OCI-LY3 (cell line): ENCODE data around the gene CPLX3.

Experiments used
- H2AFZ ChIP-seq: fragments of 200-600, 300-600 bp; shearing (Covaris generic); 2 replicates; pipeline ENCODE4 v1.6.0; 2014; ENCODE audit warnings: antibody characterized with exemption, low read depth, low read length
- H3K27ac ChIP-seq: fragments of 200-600, 300-600 bp; sonication (generic); 2 replicates; pipeline ENCODE4 v1.5.1; 2014; ENCODE audit warnings: mild to moderate bottlenecking, low read length, moderate library complexity, mixed read lengths
- H3K27me3 ChIP-seq: fragments of 200-600, 300-600 bp; sonication (generic); 2 replicates; pipeline ENCODE4 v1.6.1; 2014; ENCODE audit warnings: low read depth, low read length, mixed read lengths
- H3K36me3 ChIP-seq: fragments of 200-600, 300-600 bp; sonication (generic); replicated peaks from 2 replicates; pipeline ENCODE3; 2014; ENCODE audit warnings: low read depth, low read length, mixed read lengths
- H3K4me1 ChIP-seq: fragments of 300-600, 200-600 bp; sonication (generic); 2 replicates; pipeline ENCODE4 v1.6.1; 2014; ENCODE audit warnings: low read length, mixed read lengths
- H3K4me2 ChIP-seq: fragments of 200-600, 300-600 bp; sonication (generic); 2 replicates; pipeline ENCODE4 v1.6.1; 2014; ENCODE audit warnings: low read length, mixed read lengths
- H3K4me3 ChIP-seq: fragments of 300-600, 200-600 bp; sonication (generic); 2 replicates; pipeline ENCODE4 v1.5.1; 2014; ENCODE audit warnings: antibody characterized with exemption, mild to moderate bottlenecking, low read length, moderate library complexity
- H3K79me2 ChIP-seq: fragments of 300-600, 200-600 bp; shearing (Covaris generic); 2 replicates; pipeline ENCODE4 v1.6.1; 2014; ENCODE audit warnings: mild to moderate bottlenecking, low read length, mixed read lengths
- H3K9ac ChIP-seq: fragments of 300-600, 200-600 bp; shearing (Covaris generic); 2 replicates; pipeline ENCODE4 v1.6.0; 2014; ENCODE audit warnings: mild to moderate bottlenecking, low read length, moderate library complexity
- H3K9me3 ChIP-seq: fragments of 200-600, 300-600 bp; shearing (Covaris generic); 2 replicates; pipeline ENCODE4 v1.6.1; 2014; ENCODE audit warnings: low read length, mixed read lengths; ENCODE audit not compliant: insufficient read depth
- H4K20me1 ChIP-seq: fragments of 200-600, 300-600 bp; sonication (generic); 2 replicates; pipeline ENCODE4 v1.6.1; 2016; ENCODE audit warnings: low read length, mixed read lengths; ENCODE audit not compliant: insufficient read depth
- EZH2phosphoT487 ChIP-seq: fragments of 200-600 bp; shearing (Covaris generic); IDR thresholded peaks from 2 replicates; pipeline ENCODE4 v1.6.1; 2018; ENCODE audit warnings: antibody characterized with exemption, mixed run types, low read depth
- TF ChIP-seq, protein P1 (sequence below): fragments of 200-600, 300-600 bp; sonication (generic); IDR thresholded peaks from 2 replicates; pipeline ENCODE4 v1.5.1; 2014; ENCODE audit warnings: antibody characterized with exemption, low read length, low read depth

Gene CPLX3

GRCh38 chr15:74802862-74803447, 23.5 kb upstream of the CPLX3 start:
- Histone ChIP-seq H2AFZ (no peak overlapping the region), H4K20me1 (peaks cover 62% of the 10 kb centered on the region)

GRCh38 chr15:74804935-74805334, 21.5 kb upstream of the CPLX3 start:
- H3K4me3 ChIP-seq, result no peak overlapping the region
- no peak overlapping the region for H3K27ac ChIP-seq
- peaks cover 19% of the 10 kb centered on the region for H3K79me2 ChIP-seq
- peaks cover 49% of the 10 kb centered on the region for H3K36me3 ChIP-seq
- H3K9ac ChIP-seq, result no peak overlapping the region
- no peaks in the 10 kb centered on the region for H3K9me3 ChIP-seq
- no peak overlapping the region for H3K4me2 ChIP-seq
- TF ChIP-seq, protein P1, sequence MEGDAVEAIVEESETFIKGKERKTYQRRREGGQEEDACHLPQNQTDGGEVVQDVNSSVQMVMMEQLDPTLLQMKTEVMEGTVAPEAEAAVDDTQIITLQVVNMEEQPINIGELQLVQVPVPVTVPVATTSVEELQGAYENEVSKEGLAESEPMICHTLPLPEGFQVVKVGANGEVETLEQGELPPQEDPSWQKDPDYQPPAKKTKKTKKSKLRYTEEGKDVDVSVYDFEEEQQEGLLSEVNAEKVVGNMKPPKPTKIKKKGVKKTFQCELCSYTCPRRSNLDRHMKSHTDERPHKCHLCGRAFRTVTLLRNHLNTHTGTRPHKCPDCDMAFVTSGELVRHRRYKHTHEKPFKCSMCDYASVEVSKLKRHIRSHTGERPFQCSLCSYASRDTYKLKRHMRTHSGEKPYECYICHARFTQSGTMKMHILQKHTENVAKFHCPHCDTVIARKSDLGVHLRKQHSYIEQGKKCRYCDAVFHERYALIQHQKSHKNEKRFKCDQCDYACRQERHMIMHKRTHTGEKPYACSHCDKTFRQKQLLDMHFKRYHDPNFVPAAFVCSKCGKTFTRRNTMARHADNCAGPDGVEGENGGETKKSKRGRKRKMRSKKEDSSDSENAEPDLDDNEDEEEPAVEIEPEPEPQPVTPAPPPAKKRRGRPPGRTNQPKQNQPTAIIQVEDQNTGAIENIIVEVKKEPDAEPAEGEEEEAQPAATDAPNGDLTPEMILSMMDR, result no peak
- no peak for TF ChIP-seq EZH2phosphoT487
- peaks cover 42% of the 10 kb centered on the region for H4K20me1 ChIP-seq
- H2AFZ ChIP-seq, result no peak overlapping the region
- H3K4me1 ChIP-seq, result peaks cover 15% of the 10 kb centered on the region
- no peaks in the 10 kb centered on the region for H3K27me3 ChIP-seq

More at GRCh38 chr15:74802862-74803447, 23.5 kb upstream of the CPLX3 start:
- TF ChIP-seq, protein P1, result no peak
- no peak for TF ChIP-seq EZH2phosphoT487
- Histone ChIP-seq H3K27ac (no peak overlapping the region), H3K79me2 (peaks cover 39% of the 10 kb centered on the region), H3K4me2 (no peak overlapping the region), H3K9me3 (no peaks in the 10 kb centered on the region), H3K4me3 (no peak overlapping the region), H3K36me3 (peaks cover 68% of the 10 kb centered on the region), H3K4me1 (peaks cover 31% of the 10 kb centered on the region), H3K27me3 (no peaks in the 10 kb centered on the region), H3K9ac (no peak overlapping the region)

GRCh38 chr15:74807282-74807681, 19.1 kb upstream of the CPLX3 start:
- Histone ChIP-seq H3K4me1 (peaks cover 7% of the 10 kb centered on the region), H2AFZ (no peak overlapping the region), H4K20me1 (peaks cover 21% of the 10 kb centered on the region), H3K27ac (no peak overlapping the region), H3K36me3 (peaks cover 27% of the 10 kb centered on the region), H3K4me3 (no peak overlapping the region), H3K79me2 (no peaks in the 10 kb centered on the region; the same call in 1 of the 2 replicates), H3K9ac (no peak overlapping the region), H3K4me2 (no peak overlapping the region), H3K27me3 (no peaks in the 10 kb centered on the region), H3K9me3 (no peaks in the 10 kb centered on the region)
- no peak for TF ChIP-seq EZH2phosphoT487
- TF ChIP-seq, protein P1, result no peak

DNA sequence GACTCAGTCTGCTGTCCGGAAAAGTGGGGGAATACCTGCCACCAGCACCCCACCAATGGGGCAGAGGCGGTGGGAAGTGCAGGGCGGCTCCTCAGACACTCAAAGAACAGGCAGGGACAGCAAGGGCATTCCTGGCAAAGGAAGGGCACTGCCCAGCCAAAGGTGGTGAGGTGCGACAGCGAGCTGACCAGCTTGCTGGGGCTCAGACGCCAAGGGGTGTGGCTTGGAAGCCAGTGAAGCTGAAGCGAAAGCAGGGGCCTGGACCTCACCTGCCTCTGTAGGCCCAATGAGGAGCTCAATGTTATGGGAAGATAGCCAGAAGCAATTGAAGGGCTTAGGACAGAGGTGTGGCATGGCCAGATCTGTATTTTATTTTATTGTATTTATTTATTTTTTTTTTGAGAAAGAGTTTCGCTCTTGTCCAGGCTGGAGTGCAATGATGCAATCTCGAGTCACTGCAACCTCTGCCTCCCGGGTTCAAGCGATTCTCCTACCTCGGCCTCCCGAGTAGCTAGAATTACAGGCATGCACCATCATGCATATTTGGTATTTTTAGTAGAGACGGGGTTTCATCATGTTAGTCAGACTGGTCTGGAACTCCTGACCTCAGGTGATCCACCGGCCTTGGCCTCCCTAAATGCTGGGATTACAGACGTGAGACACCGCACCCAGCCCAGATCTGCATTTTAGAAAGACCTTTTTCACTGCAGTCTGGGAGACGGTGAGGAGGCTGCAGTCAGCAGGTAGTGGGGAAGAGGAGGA, 18.2 kb upstream of the CPLX3 start:
- no peak overlapping the region for H3K27ac ChIP-seq
- H4K20me1 ChIP-seq, result peaks cover 12% of the 10 kb centered on the region
- no peak overlapping the region for H3K4me2 ChIP-seq
- no peak overlapping the region for H3K4me3 ChIP-seq
- H2AFZ ChIP-seq, result no peak overlapping the region
- no peak overlapping the region for H3K9ac ChIP-seq
- peaks cover 17% of the 10 kb centered on the region for H3K36me3 ChIP-seq
- H3K27me3 ChIP-seq, result no peaks in the 10 kb centered on the region
- no peaks in the 10 kb centered on the region for H3K9me3 ChIP-seq
- no peaks in the 10 kb centered on the region for H3K79me2 ChIP-seq
- TF ChIP-seq, protein P1, result no peak
- TF ChIP-seq EZH2phosphoT487, result no peak
- peaks cover 7% of the 10 kb centered on the region for H3K4me1 ChIP-seq
